ENCODE measurements around the gene SLC24A3.

DNA sequence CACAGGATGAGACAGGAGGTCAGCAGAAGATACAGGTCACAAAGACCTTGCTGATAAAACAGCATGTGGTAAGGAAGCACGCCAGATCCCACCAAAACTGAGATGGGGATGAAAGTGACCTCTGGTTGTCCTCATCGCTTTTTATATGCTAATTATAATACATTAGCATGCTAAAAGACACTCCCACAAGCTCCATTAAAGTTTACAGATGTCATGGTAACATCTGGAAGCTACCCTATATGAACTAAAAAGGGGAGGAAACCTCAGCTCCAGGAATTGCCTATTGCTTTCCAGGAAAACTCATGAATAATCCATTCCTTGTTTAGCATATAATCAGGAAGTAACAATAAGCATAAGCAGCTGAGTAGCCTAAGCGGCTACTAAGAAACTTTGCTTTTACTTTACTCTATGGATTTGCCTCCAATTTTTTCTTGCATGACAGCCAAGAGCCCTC is 537.2 kb downstream of the SLC24A3 start:
- TF ChIP-seq, protein P1, sequence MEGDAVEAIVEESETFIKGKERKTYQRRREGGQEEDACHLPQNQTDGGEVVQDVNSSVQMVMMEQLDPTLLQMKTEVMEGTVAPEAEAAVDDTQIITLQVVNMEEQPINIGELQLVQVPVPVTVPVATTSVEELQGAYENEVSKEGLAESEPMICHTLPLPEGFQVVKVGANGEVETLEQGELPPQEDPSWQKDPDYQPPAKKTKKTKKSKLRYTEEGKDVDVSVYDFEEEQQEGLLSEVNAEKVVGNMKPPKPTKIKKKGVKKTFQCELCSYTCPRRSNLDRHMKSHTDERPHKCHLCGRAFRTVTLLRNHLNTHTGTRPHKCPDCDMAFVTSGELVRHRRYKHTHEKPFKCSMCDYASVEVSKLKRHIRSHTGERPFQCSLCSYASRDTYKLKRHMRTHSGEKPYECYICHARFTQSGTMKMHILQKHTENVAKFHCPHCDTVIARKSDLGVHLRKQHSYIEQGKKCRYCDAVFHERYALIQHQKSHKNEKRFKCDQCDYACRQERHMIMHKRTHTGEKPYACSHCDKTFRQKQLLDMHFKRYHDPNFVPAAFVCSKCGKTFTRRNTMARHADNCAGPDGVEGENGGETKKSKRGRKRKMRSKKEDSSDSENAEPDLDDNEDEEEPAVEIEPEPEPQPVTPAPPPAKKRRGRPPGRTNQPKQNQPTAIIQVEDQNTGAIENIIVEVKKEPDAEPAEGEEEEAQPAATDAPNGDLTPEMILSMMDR (IDR thresholded peaks at IDR 0.05): no peak
- no peak for TF ChIP-seq ZFX (IDR thresholded peaks at IDR 0.05; ENCODE audit: borderline replicate concordance)
